Skin epidermis (tissue), 12 donors: ENCODE measurements around the gene MAPK7.

Experiments used
- H3K27ac ChIP-seq, 21 experiments: fragments of 200-600 bp; sonication (generic) in 11 of 21; one replicate each; pipeline ENCODE4 v1.5.0; 2020; ENCODE audit warnings: mild to moderate bottlenecking in 3 of 21, inconsistent platforms in 2 of 21, moderate library complexity in 2 of 21
- H3K4me3 ChIP-seq, 7 experiments: fragments of 200-600 bp; sonication (generic) in 2 of 7; one replicate each; pipeline ENCODE4 v1.5.0; 2020; ENCODE audit warnings: inconsistent platforms in 2 of 7, mild to moderate bottlenecking in 2 of 7, moderate library complexity in 1 of 7

MAPK7 gene

GRCh38 chr17:19410875-19411620 lies 32.8 kb downstream of the MAPK7 start, which contains the start of gene RNF112:
Gene RNF112, plus strand, starts transcription at chr17:19411232. Its CDS starts 177 bp downstream, at chr17:19411409.
- Histone ChIP-seq H3K27ac (peak within 1 kb of the TSS in 3 of 21 experiments; percentile 2 to 57 (median 16)), H3K4me3 (peak within 1 kb of the TSS in 2 of 7 experiments; percentile 12 to 13)

- H3K27ac ChIP-seq, result peak overlapping the region in 1 of 21 experiments; percentile 16
- peak overlapping the region in 1 of 7 experiments; percentile 13 for H3K4me3 ChIP-seq
Observed at GRCh38 chr17:19411631-19412030, 33.3 kb downstream of the MAPK7 start.

- no peak overlapping the region for H3K27ac ChIP-seq
- no peak overlapping the region for H3K4me3 ChIP-seq
Observed at GRCh38 chr17:19412510-19412909, 34.2 kb downstream of the MAPK7 start.

- H3K4me3 ChIP-seq, result no peak overlapping the region
- no peak overlapping the region for H3K27ac ChIP-seq
Observed at GRCh38 chr17:19412984-19413383, 34.7 kb downstream of the MAPK7 start.

- no peak overlapping the region for H3K4me3 ChIP-seq
- no peak overlapping the region for H3K27ac ChIP-seq
Observed at GRCh38 chr17:19413761-19414160, 35.5 kb downstream of the MAPK7 start.

- H3K4me3 ChIP-seq, result no peak overlapping the region
- no peak overlapping the region for H3K27ac ChIP-seq
Observed at GRCh38 chr17:19414396-19415280, 36.3 kb downstream of the MAPK7 start.

- H3K27ac ChIP-seq, result no peak overlapping the region
- no peak overlapping the region for H3K4me3 ChIP-seq
Observed at GRCh38 chr17:19415311-19415710, 37.0 kb downstream of the MAPK7 start.

- H3K4me3 ChIP-seq, result no peak overlapping the region
- no peak overlapping the region for H3K27ac ChIP-seq
Observed at GRCh38 chr17:19415806-19416775, 37.8 kb downstream of the MAPK7 start.

- H3K27ac ChIP-seq, result no peak overlapping the region
- H3K4me3 ChIP-seq, result no peak overlapping the region
Observed at GRCh38 chr17:19417611-19418010, 39.3 kb downstream of the MAPK7 start.

GRCh38 chr17:19418251-19418992 lies 40.1 kb downstream of the MAPK7 start:
- Histone ChIP-seq H3K4me3 (no peak overlapping the region), H3K27ac (peak overlapping the region in 2 of 21 experiments; percentile 9 to 38)

GRCh38 chr17:19421219-19421618 lies 42.9 kb downstream of the MAPK7 start:
- no peak overlapping the region for H3K27ac ChIP-seq
- no peak overlapping the region for H3K4me3 ChIP-seq

GRCh38 chr17:19421926-19422325 lies 43.6 kb downstream of the MAPK7 start:
- no peak overlapping the region for H3K27ac ChIP-seq

GRCh38 chr17:19424934-19425868 lies 46.9 kb downstream of the MAPK7 start:
- Histone ChIP-seq H3K4me3 (no peak overlapping the region), H3K27ac (peak overlapping the region in 1 of 21 experiments; percentile 23)

More at GRCh38 chr17:19421926-19422325, 43.6 kb downstream of the MAPK7 start:
- no peak overlapping the region for H3K4me3 ChIP-seq

- no peak overlapping the region for H3K4me3 ChIP-seq
- no peak overlapping the region for H3K27ac ChIP-seq
Observed at GRCh38 chr17:19426631-19427030, 48.3 kb downstream of the MAPK7 start.

GRCh38 chr17:19431691-19432090 lies 53.4 kb downstream of the MAPK7 start:
- Histone ChIP-seq H3K27ac (no peak overlapping the region), H3K4me3 (no peak overlapping the region)
